Chondrocyte (in vitro differentiated cells): ENCODE results near the gene UAP1L1. TPM values are rescaled to one million over a fixed set of nuclear protein-coding genes. Genes with fewer than 3 reads are reported as not detected.
A peak's percentile ranks its signal among the peaks of the same experiment; 100 is the strongest.

ENCODE experiments used
- DNase-seq: peaks from one replicate; pipeline ENCODE4 v3.0.0; 2021; ENCODE audit warnings: mixed read lengths, low spot score
- H3K27ac Mint-ChIP-seq: one replicate; pipeline ENCODE4 v1.8.0; 2021; ENCODE audit warnings: mild to moderate bottlenecking, moderate library complexity, mixed read lengths; ENCODE audit not compliant: unreplicated experiment
- H3K27me3 Mint-ChIP-seq: 2 replicates; pipeline ENCODE4 v1.8.0; 2021; ENCODE audit warnings: low read depth, mixed read lengths
- H3K36me3 Mint-ChIP-seq: 2 replicates; pipeline ENCODE4 v1.8.0; 2021; ENCODE audit warnings: low read depth, mixed read lengths
- H3K4me1 Mint-ChIP-seq: 2 replicates; pipeline ENCODE4 v1.8.0; 2021; ENCODE audit warnings: low read depth, mild to moderate bottlenecking, mixed read lengths
- H3K4me3 Mint-ChIP-seq: one replicate; pipeline ENCODE4 v1.8.0; 2021; ENCODE audit warnings: mild to moderate bottlenecking, moderate library complexity, mixed read lengths; ENCODE audit not compliant: unreplicated experiment
- H3K9me3 Mint-ChIP-seq: 2 replicates; pipeline ENCODE4 v1.8.0; 2021; ENCODE audit warnings: low read depth, mixed read lengths
- total RNA-seq: library from RNA; stranded (reverse); gene quantifications from 3 replicates; pipeline ENCODE4 v1.2.1, GENCODE V29; 2021
- TF ChIP-seq, protein P1 (sequence below): fragments of 200-600 bp; sonication (generic); IDR thresholded peaks from 2 replicates; pipeline ENCODE4 v1.5.0; 2021; ENCODE audit warnings: antibody characterized with exemption, mild to moderate bottlenecking, moderate library complexity

The UAP1L1 gene
- total RNA-seq, 1 donor from 2014 or later = 44.0 TPM

DNA sequence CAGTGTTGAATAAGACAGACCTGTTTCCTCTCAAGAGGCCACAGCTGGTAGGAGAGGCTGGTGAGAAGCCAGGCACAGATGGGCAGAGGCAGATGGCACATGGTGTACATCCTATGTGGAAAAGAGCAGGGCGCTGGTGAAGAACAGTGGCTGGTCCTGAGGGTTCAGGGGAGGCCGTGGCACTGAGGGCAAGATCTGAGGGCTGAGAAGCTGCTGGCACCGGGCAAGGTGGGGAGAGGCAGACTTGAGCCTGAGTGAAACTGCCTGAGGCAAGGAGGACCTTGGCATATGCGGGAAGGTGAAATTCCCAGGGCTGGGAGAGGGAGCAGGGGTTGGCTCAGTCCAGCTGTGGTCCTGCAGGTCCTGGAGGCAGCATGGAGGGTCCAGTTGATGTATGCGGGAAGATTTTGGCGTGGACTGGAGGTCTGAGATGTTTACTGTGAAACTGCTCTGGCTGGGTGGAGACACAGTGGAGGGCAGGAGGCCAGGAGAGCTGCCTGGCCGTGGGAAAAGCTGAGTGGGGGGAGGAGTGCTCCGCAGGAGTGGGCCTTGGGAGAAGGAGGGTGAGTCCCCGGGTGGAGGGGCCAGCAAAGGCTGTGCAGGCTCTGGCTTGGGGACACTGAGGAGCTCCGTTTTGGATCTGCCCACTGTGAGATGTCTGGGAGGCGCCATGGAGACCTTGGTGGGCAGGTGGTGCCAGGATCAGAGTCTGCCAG is 12.1 kb downstream of the UAP1L1 start:
- DNase-seq = no peak
- peaks cover 6% of the 10 kb centered on the region for H3K36me3 Mint-ChIP-seq
- TF ChIP-seq, protein P1, sequence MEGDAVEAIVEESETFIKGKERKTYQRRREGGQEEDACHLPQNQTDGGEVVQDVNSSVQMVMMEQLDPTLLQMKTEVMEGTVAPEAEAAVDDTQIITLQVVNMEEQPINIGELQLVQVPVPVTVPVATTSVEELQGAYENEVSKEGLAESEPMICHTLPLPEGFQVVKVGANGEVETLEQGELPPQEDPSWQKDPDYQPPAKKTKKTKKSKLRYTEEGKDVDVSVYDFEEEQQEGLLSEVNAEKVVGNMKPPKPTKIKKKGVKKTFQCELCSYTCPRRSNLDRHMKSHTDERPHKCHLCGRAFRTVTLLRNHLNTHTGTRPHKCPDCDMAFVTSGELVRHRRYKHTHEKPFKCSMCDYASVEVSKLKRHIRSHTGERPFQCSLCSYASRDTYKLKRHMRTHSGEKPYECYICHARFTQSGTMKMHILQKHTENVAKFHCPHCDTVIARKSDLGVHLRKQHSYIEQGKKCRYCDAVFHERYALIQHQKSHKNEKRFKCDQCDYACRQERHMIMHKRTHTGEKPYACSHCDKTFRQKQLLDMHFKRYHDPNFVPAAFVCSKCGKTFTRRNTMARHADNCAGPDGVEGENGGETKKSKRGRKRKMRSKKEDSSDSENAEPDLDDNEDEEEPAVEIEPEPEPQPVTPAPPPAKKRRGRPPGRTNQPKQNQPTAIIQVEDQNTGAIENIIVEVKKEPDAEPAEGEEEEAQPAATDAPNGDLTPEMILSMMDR = no peak
- peak overlapping the region; percentile 22 for H3K4me3 Mint-ChIP-seq
- H3K27ac Mint-ChIP-seq = peak overlapping the region; percentile 45
- no peaks in the 10 kb centered on the region for H3K9me3 Mint-ChIP-seq
- H3K27me3 Mint-ChIP-seq = no peaks in the 10 kb centered on the region
- peaks cover 36% of the 10 kb centered on the region for H3K4me1 Mint-ChIP-seq

DNA sequence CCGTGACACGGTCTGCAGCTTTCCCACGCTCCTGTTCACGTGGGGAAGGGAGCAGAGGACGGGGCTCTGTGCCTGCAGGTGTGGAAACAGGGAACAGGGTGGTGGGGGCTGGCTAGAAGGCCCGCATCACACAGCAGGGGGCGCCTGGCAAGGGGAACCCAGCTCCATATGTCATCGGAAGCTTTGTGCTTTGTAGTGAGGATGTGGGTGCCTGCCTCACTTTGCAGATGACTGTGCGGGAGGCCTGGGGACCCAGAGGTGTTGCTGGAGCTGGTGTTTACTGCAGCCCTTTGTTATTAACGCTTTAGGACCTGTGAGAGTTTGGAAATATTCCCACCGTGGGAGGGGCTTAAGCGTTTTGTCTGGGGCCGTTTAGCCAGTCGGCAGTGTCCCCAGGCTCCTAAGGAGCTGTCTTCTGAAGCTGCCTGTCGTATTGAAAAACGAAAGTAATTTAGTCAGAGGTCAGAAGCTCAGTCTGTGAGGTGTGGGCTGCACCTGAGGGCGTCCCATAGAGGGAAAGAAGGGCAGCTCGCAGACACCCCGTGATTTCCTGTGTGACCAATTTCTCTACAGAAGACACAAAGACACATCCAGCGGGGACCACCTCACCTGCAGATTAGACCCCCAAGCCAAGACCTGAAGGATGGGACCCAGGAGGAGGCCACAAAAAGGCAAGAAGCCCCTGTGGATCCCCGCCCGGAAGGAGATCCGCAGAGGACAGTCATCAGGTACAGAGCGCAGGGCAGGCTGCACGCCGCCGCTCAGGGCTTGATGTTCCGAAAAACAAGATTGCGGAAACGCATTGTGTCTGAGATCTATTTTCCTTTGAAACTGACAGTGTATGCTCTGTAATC is 18.6 kb downstream of the UAP1L1 start:
- Mint-ChIP-seq H3K4me3 (no peak overlapping the region), H3K27me3 (no peaks in the 10 kb centered on the region), H3K9me3 (no peaks in the 10 kb centered on the region), H3K27ac (no peak overlapping the region), H3K36me3 (peaks cover 21% of the 10 kb centered on the region), H3K4me1 (no peaks in the 10 kb centered on the region)
- no peak for DNase-seq
- TF ChIP-seq, protein P1 = peak; percentile 19

DNA sequence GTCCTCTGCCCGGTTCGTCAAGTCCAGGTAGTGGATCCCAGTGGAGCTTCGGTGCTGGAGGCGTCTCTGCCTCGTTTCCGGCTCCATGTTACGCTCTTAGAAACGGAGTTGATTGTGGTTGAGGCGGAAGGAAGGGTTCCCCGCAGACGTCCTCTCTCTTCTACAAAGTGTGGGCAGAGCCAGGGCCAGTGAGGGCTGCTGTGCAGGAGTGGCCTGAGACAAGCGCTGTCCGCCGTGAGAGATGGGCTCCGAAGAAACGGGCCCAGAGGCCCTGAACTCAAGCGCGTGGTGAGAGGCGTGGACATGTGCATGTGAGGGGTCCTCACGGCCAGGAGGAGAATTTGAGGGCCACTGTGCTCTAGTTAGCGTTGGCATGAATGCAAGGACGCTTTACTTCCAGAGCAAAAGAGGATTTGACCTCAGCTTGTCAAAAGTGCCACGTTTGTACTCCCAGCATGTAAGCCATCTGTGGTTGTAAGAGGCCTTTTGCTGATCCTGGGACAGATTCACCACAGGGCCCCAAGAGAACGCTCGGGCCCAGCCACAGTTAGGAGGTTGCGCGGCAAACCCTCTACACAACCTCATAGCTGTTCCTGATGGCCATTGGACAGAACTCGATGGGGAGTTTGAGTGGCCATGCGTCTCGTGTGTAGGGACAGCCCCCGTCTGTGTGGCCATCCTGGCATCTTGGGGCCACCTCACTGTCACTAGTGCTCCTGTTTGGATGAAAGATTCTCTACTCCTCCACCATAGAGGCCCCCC is 19.6 kb downstream of the UAP1L1 start:
- Mint-ChIP-seq H3K9me3 (no peaks in the 10 kb centered on the region), H3K36me3 (peaks cover 21% of the 10 kb centered on the region), H3K4me3 (no peak overlapping the region), H3K4me1 (no peaks in the 10 kb centered on the region), H3K27me3 (no peaks in the 10 kb centered on the region), H3K27ac (no peak overlapping the region)
- TF ChIP-seq, protein P1 = no peak
- DNase-seq = no peak

DNA sequence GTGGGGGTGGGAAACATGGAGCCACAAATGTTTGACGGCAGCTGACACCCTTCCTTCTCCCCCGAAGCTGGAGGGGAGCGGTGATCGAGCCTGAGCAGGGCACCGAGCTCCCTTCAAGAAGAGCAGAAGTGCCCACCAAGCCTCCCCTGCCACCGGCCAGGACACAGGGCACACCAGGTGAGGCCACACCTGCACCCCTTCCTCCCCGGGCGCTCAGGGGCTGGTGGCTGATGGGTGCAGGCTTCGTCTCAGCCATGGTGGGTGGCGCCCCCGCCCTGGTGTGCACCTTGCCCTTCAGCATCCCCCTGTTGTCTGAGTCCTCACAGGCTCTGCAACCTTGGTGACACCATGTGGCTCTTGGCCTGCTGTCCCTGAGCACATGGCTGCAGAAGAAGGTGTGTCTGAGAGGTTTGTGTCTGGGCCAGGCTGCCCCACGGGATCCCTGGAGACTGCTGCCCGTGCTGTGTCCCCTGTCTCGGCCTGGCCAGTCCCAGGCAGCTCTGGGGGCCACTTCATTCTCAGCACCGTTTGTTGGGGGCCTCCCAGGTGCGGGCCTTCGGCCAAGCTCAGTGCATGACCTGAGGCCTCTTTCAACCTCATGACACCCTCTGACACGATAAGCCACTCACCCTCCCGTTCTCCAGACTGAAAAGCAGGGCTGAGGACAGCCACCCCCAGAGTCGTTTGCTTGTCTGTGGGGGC is 20.6 kb downstream of the UAP1L1 start:
- Mint-ChIP-seq H3K27me3 (no peaks in the 10 kb centered on the region), H3K9me3 (no peaks in the 10 kb centered on the region), H3K36me3 (peaks cover 18% of the 10 kb centered on the region), H3K4me1 (no peaks in the 10 kb centered on the region), H3K27ac (no peak overlapping the region), H3K4me3 (no peak overlapping the region)
- TF ChIP-seq, protein P1 = no peak
- no peak for DNase-seq
